HEK293T (cell line): ENCODE data around the gene MAP3K1.

Experiments used
- CTCF ChIA-PET: fragments of 350-600 bp; formaldehyde crosslinking; extraction: SDS; loops from one replicate; lab custom pipeline; 2021; ENCODE audit warnings: antibody characterized with exemption, inconsistent platforms; lab: Yijun Ruan, JAX
- POLR2A ChIA-PET: fragments of 350-600 bp; formaldehyde crosslinking; extraction: SDS; loops from one replicate; lab custom pipeline; 2020; ENCODE audit warnings: antibody characterized with exemption, inconsistent platforms; lab: Yijun Ruan, JAX
- DNase-seq: peaks from one replicate; pipeline ENCODE4 v3.0.0; 2012; ENCODE audit warnings: mixed read lengths; ENCODE audit errors: extremely low spot score
- ARNT ChIP-seq: fragments of 450-650 bp; IDR thresholded peaks from 2 replicates; pipeline ENCODE4 v1.6.1; 2017; ENCODE audit warnings: mild to moderate bottlenecking
- BHLHE40 ChIP-seq: fragments of 450-650 bp; IDR thresholded peaks from 2 replicates; pipeline ENCODE4 v1.6.1; 2016; ENCODE audit warnings: mild to moderate bottlenecking, moderate library complexity, borderline replicate concordance
- CTBP1 ChIP-seq: fragments of 450-650 bp; IDR thresholded peaks from 2 replicates; pipeline ENCODE4 v1.6.1; 2016; ENCODE audit warnings: borderline replicate concordance
- ELF4 ChIP-seq: fragments of 450-650 bp; IDR thresholded peaks from 2 replicates; pipeline ENCODE4 v1.6.1; 2017; ENCODE audit warnings: antibody characterized with exemption
- FOXA1 ChIP-seq: fragments of 450-650 bp; IDR thresholded peaks from 2 replicates; pipeline ENCODE4 v1.6.1; 2016; ENCODE audit warnings: mild to moderate bottlenecking
- FOXK2 ChIP-seq: fragments of 450-650 bp; IDR thresholded peaks from 2 replicates; pipeline ENCODE4 v1.6.1; 2016; ENCODE audit warnings: mild to moderate bottlenecking
- FOXM1 ChIP-seq: fragments of 450-650 bp; IDR thresholded peaks from 2 replicates; pipeline ENCODE4 v1.6.1; 2017; ENCODE audit warnings: mild to moderate bottlenecking, borderline replicate concordance
- HDGF ChIP-seq: fragments of 450-650 bp; IDR thresholded peaks from 2 replicates; pipeline ENCODE4 v1.6.1; 2017; ENCODE audit warnings: antibody characterized with exemption, borderline replicate concordance
- L3MBTL2 ChIP-seq: fragments of 450-650 bp; conservative IDR thresholded peaks from 2 replicates; pipeline ENCODE4 v1.6.1; 2016; ENCODE audit warnings: mild to moderate bottlenecking
- LEF1 ChIP-seq: fragments of 450-650 bp; IDR thresholded peaks from 2 replicates; pipeline ENCODE4 v1.6.1; 2017; ENCODE audit warnings: mild to moderate bottlenecking, borderline replicate concordance
- NFRKB ChIP-seq: fragments of 450-650 bp; IDR thresholded peaks from 2 replicates; pipeline ENCODE4 v1.6.1; 2016; ENCODE audit warnings: mild to moderate bottlenecking, moderate library complexity
- PKNOX1 ChIP-seq: fragments of 450-650 bp; IDR thresholded peaks from 2 replicates; pipeline ENCODE4 v1.6.1; 2016
- SP1 ChIP-seq: fragments of 450-650 bp; IDR thresholded peaks from 2 replicates; pipeline ENCODE4 v1.6.1; 2017
- SUZ12 ChIP-seq: fragments of 450-650 bp; IDR thresholded peaks from 2 replicates; pipeline ENCODE4 v1.6.1; 2016; ENCODE audit warnings: mild to moderate bottlenecking
- TARDBP ChIP-seq: fragments of 450-650 bp; IDR thresholded peaks from 2 replicates; pipeline ENCODE4 v1.6.1; 2016
- ZNF384 ChIP-seq: fragments of 450-650 bp; IDR thresholded peaks from 2 replicates; pipeline ENCODE4 v1.6.1; 2016

The MAP3K1 gene

GRCh38 chr5:56812110-56812509 is 3.2 kb upstream of the MAP3K1 start:
- ChIA-PET CTCF (no interaction called here), POLR2A (no interaction called here)
- TF ChIP-seq HDGF, result no peak
- TF ChIP-seq CTBP1, result no peak
- TF ChIP-seq FOXM1, result no peak
- TF ChIP-seq FOXA1, result no peak
- no peak for TF ChIP-seq ZNF384
- no peak for TF ChIP-seq NFRKB
- TF ChIP-seq TARDBP, result no peak
- TF ChIP-seq ELF4, result no peak
- TF ChIP-seq SP1, result no peak
- no peak for TF ChIP-seq L3MBTL2
- TF ChIP-seq SUZ12, result no peak
- no peak for TF ChIP-seq LEF1
- TF ChIP-seq PKNOX1, result no peak
- no peak for TF ChIP-seq BHLHE40
- no peak for TF ChIP-seq ARNT
- TF ChIP-seq FOXK2, result no peak
- no peak for DNase-seq

GRCh38 chr5:56813302-56813701 is 2.0 kb upstream of the MAP3K1 start:
- ChIA-PET POLR2A (interaction anchor here (1.0 kb wide), 1 partner anchor 11 kb away, joined by 3 read pairs; no protein-coding TSS in a partner anchor), CTCF (interaction anchor here (0.8 kb wide), 1 partner anchor 891 kb away, joined by 3 read pairs; no protein-coding TSS in a partner anchor)
- no peak for TF ChIP-seq L3MBTL2
- no peak for TF ChIP-seq CTBP1
- no peak for TF ChIP-seq TARDBP
- no peak for TF ChIP-seq BHLHE40
- TF ChIP-seq FOXK2, result no peak
- TF ChIP-seq ZNF384, result no peak
- TF ChIP-seq ELF4, result no peak
- TF ChIP-seq NFRKB, result no peak
- TF ChIP-seq LEF1, result no peak
- TF ChIP-seq PKNOX1, result no peak
- TF ChIP-seq SUZ12, result no peak
- no peak for TF ChIP-seq ARNT
- TF ChIP-seq FOXM1, result no peak
- no peak for TF ChIP-seq FOXA1
- no peak for TF ChIP-seq SP1
- no peak for TF ChIP-seq HDGF

GRCh38 chr5:56814361-56814962 is 887 bp upstream of the MAP3K1 start:
- DNase-seq, result peak; percentile 12
- TF ChIP-seq SP1, result no peak
- no peak for TF ChIP-seq FOXM1
- no peak for TF ChIP-seq L3MBTL2
- TF ChIP-seq CTBP1, result no peak
- POLR2A ChIA-PET, result interaction anchor here (0.9 kb wide), 1 partner anchor 12 kb away, joined by 3 read pairs; no protein-coding TSS in a partner anchor
- CTCF ChIA-PET, result no interaction called here

More at GRCh38 chr5:56813302-56813701, 2.0 kb upstream of the MAP3K1 start:
- no peak for DNase-seq

GRCh38 chr5:56815658-56816545 is 553 bp downstream of the MAP3K1 start:
- TF ChIP-seq L3MBTL2 (no peak), CTBP1 (no peak), SP1 (no peak), TARDBP (no peak), LEF1 (no peak), FOXM1 (no peak), HDGF (no peak), FOXK2 (no peak), ELF4 (no peak), PKNOX1 (no peak), FOXA1 (no peak), NFRKB (no peak), ZNF384 (no peak), BHLHE40 (no peak)
- POLR2A ChIA-PET, result no interaction called here
- DNase-seq, result no peak
- CTCF ChIA-PET, result no interaction called here

- peak; percentile 51 for DNase-seq
- CTCF ChIA-PET, result no interaction called here
- no peak for TF ChIP-seq ELF4
- no peak for TF ChIP-seq FOXA1
- no peak for TF ChIP-seq TARDBP
- no peak for TF ChIP-seq L3MBTL2
- TF ChIP-seq PKNOX1, result no peak; the same call in 1 of the 2 replicates
- no peak for TF ChIP-seq FOXM1
- no peak for TF ChIP-seq CTBP1
- no peak for TF ChIP-seq SUZ12
- no peak for TF ChIP-seq ZNF384
- no peak for TF ChIP-seq LEF1
- no peak for TF ChIP-seq FOXK2
- no peak for TF ChIP-seq BHLHE40
- TF ChIP-seq NFRKB, result no peak
- no peak for TF ChIP-seq ARNT
- POLR2A ChIA-PET, result no interaction called here
Observed at GRCh38 chr5:56816546-56817081, 1.3 kb downstream of the MAP3K1 start.
